NT2/D1 (cell line): Measurements from ENCODE around the gene PODN.

ENCODE experiments used
- YY1 ChIP-seq: IDR thresholded peaks from 2 replicates; pipeline ENCODE4 v1.6.1; 2011; ENCODE audit not compliant: insufficient read length, insufficient read depth
- ZNF274 ChIP-seq: IDR thresholded peaks from 2 replicates; pipeline ENCODE4 v1.6.1; 2011; ENCODE audit warnings: mild to moderate bottlenecking, low read depth, low read length

GRCh38 chr1:53108646-53109580, 46.9 kb downstream of the PODN start:
- TF ChIP-seq YY1: no peak
- no peak for TF ChIP-seq ZNF274
